Heart right ventricle (tissue), 16 donors: ENCODE results near the gene PSME2. TPM values are rescaled to one million over a fixed set of nuclear protein-coding genes. Genes with fewer than 3 reads are reported as not detected.

Experiments
- ATAC-seq, 8 donors: fragments of 200-7000 bp; cut with Tn5 transposase; one replicate each; pipeline ENCODE4 v1.9.1; 2020; ENCODE audit warnings: mild to moderate bottlenecking in 8 of 8, moderate library complexity in 8 of 8, moderate number of reproducible peaks in 1 of 8
- DNase-seq, 2 donors: peaks; one replicate each; pipeline ENCODE4 v3.0.0-alpha.2; 2020
- H3K27ac ChIP-seq, 10 donors: fragments of 200-600 bp; sonication (generic) in 2 of 10; one replicate each; pipeline versions ENCODE4 v1.5.0 to v1.8.0; 2020 to 2022; ENCODE audit warnings: mild to moderate bottlenecking in 3 of 10
- H3K27me3 ChIP-seq, 7 donors: fragments of 200-600 bp; one replicate each; pipeline ENCODE4 v1.8.0; 2021 to 2022; ENCODE audit warnings: mild to moderate bottlenecking in 2 of 7
- H3K36me3 ChIP-seq, 9 donors: fragments of 200-600 bp; sonication (generic) in 1 of 9; one replicate each; pipeline versions ENCODE4 v1.5.0 to v1.8.0; 2020 to 2022; ENCODE audit warnings: mild to moderate bottlenecking in 2 of 9
- H3K4me1 ChIP-seq, 9 donors: fragments of 200-600 bp; sonication (generic) in 1 of 9; one replicate each; pipeline versions ENCODE4 v1.5.0 to v1.8.0; 2020 to 2022; ENCODE audit warnings: mild to moderate bottlenecking in 4 of 9
- H3K4me3 ChIP-seq, 10 donors: fragments of 200-600 bp; sonication (generic) in 2 of 10; one replicate each; pipeline versions ENCODE4 v1.5.0 to v1.8.0; 2020 to 2022; ENCODE audit warnings: mild to moderate bottlenecking in 7 of 10, moderate library complexity in 2 of 10
- H3K9me3 ChIP-seq, 11 donors: fragments of 200-600 bp in 10 of 11; sonication (generic) in 2 of 11; one replicate each; pipeline versions ENCODE4 v1.5.0 to v1.8.0; 2013 to 2022; ENCODE audit warnings: mild to moderate bottlenecking in 2 of 11, control low read depth in 1 of 11, moderate library complexity in 1 of 11
- CTCF ChIP-seq, 9 donors: fragments of 200-600 bp; sonication (generic) in 2 of 9; IDR thresholded peaks; one replicate each; pipeline versions ENCODE4 v1.5.0 to v1.8.0; 2021 to 2022; ENCODE audit warnings: antibody characterized with exemption in 9 of 9, mild to moderate bottlenecking in 5 of 9, moderate library complexity in 1 of 9
- WGBS, 2 donors: extraction: QIAGEN DNeasy Blood & Tissue Kit; methylation state at CpG; one replicate each; pipeline ENCODE4 v1.1.7; 2013; ENCODE audit warnings: inconsistent platforms in 1 of 2; 5-methylcytosine and 5-hydroxymethylcytosine counted together
- intact Hi-C, 10 donors: fragments of 100-400 bp; cut with DNase I; formaldehyde crosslinking; loops; one replicate each; pipeline versions ENCODE4 v1.11.1 to v1.14.2; 2022
- polyA plus RNA-seq, 2 donors: library from polyadenylated mRNA; stranded (reverse); fragments of 200-250 nt; gene quantifications; one replicate each; pipeline ENCODE4 v1.2.3, GENCODE V29; 2013
- total RNA-seq, 10 donors: library from RNA; stranded (reverse); fragmentation: NEBNext Ultra II Directional in 3 of 10; extraction: Animal tissue kit (Norgen Biotek cat#: 25700) in 3 of 10; gene quantifications; one replicate each; pipeline versions ENCODE4 v1.2.1 to v1.2.4, GENCODE V29; 2021 to 2023
- donor health status: Arrhythmogenic right ventricular cardiomyopathy.
- donor health status: ischemic (EF 13 %, LVEDD 7.1; RV severe dilation, severe dysfunction).
- donor health status: healthy with polysubstance abuse.
- donor health status: DM: no; HTN: yes; CAD: no.
- donor health status: DM: no; HTN: no; CAD: no.
- donor health status: ischemic (EF 25% LVEDD 6.9; RV normal size, moderate dysfunction).
- donor health status: ischemic (EF 25% LVEDD 5.7; RV mildly dilated, moderate dysfunction).
- donor health status: healthy.
- donor health status: DM: yes; HTN: yes; CAD: no.
- donor health status: Ischemic cardiomyopathy.
- donor health status: ischemic (EF 35%, LVEDD 5.7; RV mildly dilated, moderate dysfunction).
- donor health status: nonischemic (EF 11% LVEDD 7.7; RV severe dilation, severe dysfunction).
- donor health status: DM: yes; HTN: yes; CAD: no.
- donor health status: PGD.
- donor health status: ischemic (EF 29% LVEDD 5.4; RV normal size, mild dysfunction).
- donor health status: nonischemic (EF 23%, LVEDD 6.1; RV moderate dilation, normal function).

The PSME2 gene
- total and polyA plus RNA-seq, 12 donors = 62.6 to 347 (median 85.5) TPM

GRCh38 chr14:24147761-24148428 lies 1.5 kb upstream of the PSME2 start:
- Histone ChIP-seq H3K4me1 (peaks cover 15 to 51% (median 27%) of the 10 kb centered on the region in 9 donors), H3K27ac (peak overlapping the region; percentile 64 to 97 (median 94)), H3K9me3 (no peaks in the 10 kb centered on the region), H3K27me3 (no peaks in the 10 kb centered on the region), H3K4me3 (peak overlapping the region; percentile 75 to 96 (median 84)), H3K36me3 (peaks cover 0 to 68% (median 41%) of the 10 kb centered on the region in 9 donors)
- ATAC-seq (peak in 1 of 8 donors; percentile 1), DNase-seq (no peak)
- WGBS, 2 donors = 5% methylated on average over 29 of the region's 29 CpGs
- intact Hi-C loops = loop anchor here in 4 of 10 donors (2.0 to 10.0 kb wide), 4 partner anchors 13 to 843 kb away; partner anchors contain the start of genes DCAF11 (in 3 of the 4), NRL (in 3 of the 4), BCL2L2 (in 1 of the 4) and IRF9 (in 1 of the 4)
- no peak for TF ChIP-seq CTCF (IDR thresholded peaks at IDR 0.05)

- peak; percentile 97 to 99 for DNase-seq
- ATAC-seq = peak; percentile 92 to 98 (median 95)
- peak within 1 kb of the TSS; percentile 79 to 97 (median 94) for H3K27ac ChIP-seq
- no peak for TF ChIP-seq CTCF (IDR thresholded peaks at IDR 0.05)
- H3K9me3 ChIP-seq = no peaks in the 10 kb centered on the region
- peaks cover 0 to 68% (median 34%) of the 10 kb centered on the region in 9 donors for H3K36me3 ChIP-seq
- H3K27me3 ChIP-seq = no peaks in the 10 kb centered on the region
- intact Hi-C loops = loop anchor here in 4 of 10 donors (2.0 to 10.0 kb wide), 4 partner anchors 14 to 842 kb away; partner anchors contain the start of genes DCAF11 (in 3 of the 4), NRL (in 3 of the 4), BCL2L2 (in 1 of the 4) and IRF9 (in 1 of the 4)
- H3K4me1 ChIP-seq = peaks cover 16 to 57% (median 30%) of the 10 kb centered on the region in 9 donors
- H3K4me3 ChIP-seq = peak within 1 kb of the TSS; percentile 75 to 96 (median 84)
- 0 to 1% methylated on average over 55 to 57 of the region's 57 CpGs for WGBS, 2 donors
These were observed 759 bp upstream of the PSME2 start, which contains the start of gene RNF31 for GRCh38 chr14:24146978-24147760. Gene RNF31, plus strand, starts transcription at chr14:24147498. Its CDS starts 201 bp downstream, at chr14:24147699.

- Histone ChIP-seq H3K27me3 (no peaks in the 10 kb centered on the region), H3K9me3 (no peaks in the 10 kb centered on the region), H3K4me3 (peak overlapping the region; percentile 75 to 96 (median 84)), H3K27ac (peak overlapping the region; percentile 79 to 97 (median 94)), H3K36me3 (peaks cover 0 to 55% (median 22%) of the 10 kb centered on the region in 9 donors), H3K4me1 (peaks cover 18 to 61% (median 35%) of the 10 kb centered on the region in 9 donors)
- WGBS, 2 donors = 14% methylated on average over 9 of the region's 9 CpGs
- no peak for TF ChIP-seq CTCF (IDR thresholded peaks at IDR 0.05)
- DNase-seq = no peak
- intact Hi-C loops = loop anchor here in 4 of 10 donors (2.0 to 10.0 kb wide), 4 partner anchors 15 to 841 kb away; partner anchors contain the start of genes DCAF11 (in 3 of the 4), NRL (in 3 of the 4), BCL2L2 (in 1 of the 4) and IRF9 (in 1 of the 4)
- no peak for ATAC-seq
These were observed 539 bp downstream of the PSME2 start for GRCh38 chr14:24145690-24146452.
